WTC11 (cell line): ENCODE results near the gene ZMYND11. TPM values are rescaled to one million over a fixed set of nuclear protein-coding genes. Genes with fewer than 3 reads are reported as not detected.

ENCODE experiments used
- ATAC-seq: fragments of 200-7000 bp; cut with Tn5 transposase; 2 replicates; pipeline ENCODE4 v1.10.0; 2021; ENCODE audit warnings: mild to moderate bottlenecking, moderate library complexity
- CTCF ChIA-PET: fragments of 300-600 bp; sonication (Branson Sonifier 250); formaldehyde crosslinking; loops from one replicate; lab custom pipeline; 2021; ENCODE audit warnings: antibody characterized with exemption; lab: Charles Lee
- POLR2A ChIA-PET: fragments of 350-600 bp; sonication (Branson Sonifier 250); formaldehyde crosslinking; loops from one replicate; lab custom pipeline; 2021; ENCODE audit warnings: antibody characterized with exemption; lab: Charles Lee
- DNase-seq: peaks from one replicate; pipeline ENCODE4 v3.0.0; 2021; ENCODE audit warnings: low spot score
- H3K27ac Mint-ChIP-seq: 2 replicates; pipeline ENCODE4 v1.8.0; 2021; ENCODE audit warnings: mixed read lengths
- H3K27me3 Mint-ChIP-seq: 2 replicates; pipeline ENCODE4 v1.8.0; 2021; ENCODE audit warnings: low read depth, mild to moderate bottlenecking, moderate library complexity, mixed read lengths
- H3K36me3 Mint-ChIP-seq: 2 replicates; pipeline ENCODE4 v1.8.0; 2021; ENCODE audit warnings: mixed read lengths
- H3K4me1 Mint-ChIP-seq: 2 replicates; pipeline ENCODE4 v1.8.0; 2022; ENCODE audit warnings: mixed read lengths
- H3K4me3 Mint-ChIP-seq: 2 replicates; pipeline ENCODE4 v1.8.0; 2021; ENCODE audit warnings: mild to moderate bottlenecking, moderate library complexity, mixed read lengths
- H3K9me3 Mint-ChIP-seq: 2 replicates; pipeline ENCODE4 v1.8.0; 2021; ENCODE audit warnings: mixed read lengths
- E2F4 ChIP-seq: sonication (generic); formaldehyde crosslinking; IDR thresholded peaks from 2 replicates; pipeline ENCODE4 v1.8.1; 2022; ENCODE audit warnings: low read depth, mild to moderate bottlenecking, moderate library complexity, missing genetic modification reagents, borderline replicate concordance
- EMX1 ChIP-seq: fragments of 250-450 bp; sonication (Bioruptor Pico); IDR thresholded peaks from 2 replicates; pipeline ENCODE4 v1.8.0; 2021; ENCODE audit warnings: mild to moderate bottlenecking
- ESRRA ChIP-seq: sonication (generic); formaldehyde crosslinking; IDR thresholded peaks from 2 replicates; pipeline ENCODE4 v1.8.1; 2022; ENCODE audit warnings: mild to moderate bottlenecking, missing genetic modification reagents, borderline replicate concordance
- FOXJ3 ChIP-seq: sonication (generic); formaldehyde crosslinking; IDR thresholded peaks from 2 replicates; pipeline ENCODE4 v1.9.0; 2021; ENCODE audit warnings: missing genetic modification reagents, mild to moderate bottlenecking, borderline replicate concordance
- FOXK1 ChIP-seq: sonication (generic); formaldehyde crosslinking; IDR thresholded peaks from 2 replicates; pipeline ENCODE4 v1.8.0; 2022; ENCODE audit warnings: mild to moderate bottlenecking, moderate library complexity, missing genetic modification reagents
- GTF2I ChIP-seq: fragments of 250-450 bp; sonication (Bioruptor Pico); conservative IDR thresholded peaks from 2 replicates; pipeline ENCODE4 v1.4.0; 2021; ENCODE audit warnings: mild to moderate bottlenecking
- HMGA2 ChIP-seq: fragments of 250-450 bp; sonication (Bioruptor Pico); IDR thresholded peaks from 2 replicates; pipeline ENCODE4 v1.4.0; 2021; ENCODE audit warnings: mild to moderate bottlenecking, moderate library complexity
- PRRX2 ChIP-seq: fragments of 250-450 bp; sonication (Bioruptor Pico); IDR thresholded peaks from 2 replicates; pipeline ENCODE4 v1.8.0; 2021; ENCODE audit warnings: mild to moderate bottlenecking
- SMAD3 ChIP-seq: sonication (generic); formaldehyde crosslinking; IDR thresholded peaks from 2 replicates; pipeline ENCODE4 v1.8.0; 2022; ENCODE audit warnings: missing genetic modification reagents, mild to moderate bottlenecking, borderline replicate concordance
- ZBTB43 ChIP-seq: sonication (generic); formaldehyde crosslinking; IDR thresholded peaks from 2 replicates; pipeline ENCODE4 v1.8.1; 2023; ENCODE audit warnings: mild to moderate bottlenecking, missing genetic modification reagents
- ZNF317 ChIP-seq: sonication (generic); formaldehyde crosslinking; IDR thresholded peaks from 2 replicates; pipeline ENCODE4 v1.8.1; 2023; ENCODE audit warnings: low read depth, mild to moderate bottlenecking, moderate library complexity, missing genetic modification reagents, borderline replicate concordance
- ZNF396 ChIP-seq: fragments of 250-450 bp; sonication (Bioruptor Pico); IDR thresholded peaks from 2 replicates; pipeline ENCODE4 v1.8.0; 2021; ENCODE audit warnings: mild to moderate bottlenecking, moderate library complexity, borderline replicate concordance
- total RNA-seq: library from RNA; stranded (reverse); gene quantifications from 3 replicates; pipeline ENCODE4 v1.2.3, GENCODE V29; 2021
- TF ChIP-seq, protein P1 (sequence below): sonication (generic); formaldehyde crosslinking; IDR thresholded peaks from 2 replicates; pipeline ENCODE4 v1.8.0; 2023; ENCODE audit warnings: mild to moderate bottlenecking, missing genetic modification reagents
- TF ChIP-seq, protein P2 (sequence below): sonication (generic); formaldehyde crosslinking; IDR thresholded peaks from 2 replicates; pipeline ENCODE4 v1.8.1; 2023; ENCODE audit warnings: mild to moderate bottlenecking, moderate library complexity, missing genetic modification reagents
- TF ChIP-seq, protein P3 (sequence below): fragments of 250-450 bp; sonication (Bioruptor Pico); IDR thresholded peaks from 2 replicates; pipeline ENCODE4 v1.9.0; 2021; ENCODE audit warnings: mild to moderate bottlenecking
- TF ChIP-seq, protein P4 (sequence below): sonication (generic); formaldehyde crosslinking; IDR thresholded peaks from 2 replicates; pipeline ENCODE4 v1.8.1; 2022; ENCODE audit warnings: mild to moderate bottlenecking, missing genetic modification reagents, moderate library complexity, borderline replicate concordance
- TF ChIP-seq, protein P5 (sequence below): fragments of 250-450 bp; sonication (Bioruptor Pico); IDR thresholded peaks from 2 replicates; pipeline ENCODE4 v1.9.0; 2021; ENCODE audit warnings: moderate library complexity, mild to moderate bottlenecking, inconsistent platforms, borderline replicate concordance

ZMYND11 gene
- total RNA-seq, 1 experiment from 2014 or later: 22.3 TPM

- peaks cover 16% of the 10 kb centered on the region for H3K9me3 Mint-ChIP-seq
- POLR2A ChIA-PET: no interaction called here
- no peak for DNase-seq
These were observed 47.4 kb downstream of the ZMYND11 start for GRCh38 chr10:182441-183201.

More at GRCh38 chr10:182441-183201, 47.4 kb downstream of the ZMYND11 start:
- TF ChIP-seq, protein P1, sequence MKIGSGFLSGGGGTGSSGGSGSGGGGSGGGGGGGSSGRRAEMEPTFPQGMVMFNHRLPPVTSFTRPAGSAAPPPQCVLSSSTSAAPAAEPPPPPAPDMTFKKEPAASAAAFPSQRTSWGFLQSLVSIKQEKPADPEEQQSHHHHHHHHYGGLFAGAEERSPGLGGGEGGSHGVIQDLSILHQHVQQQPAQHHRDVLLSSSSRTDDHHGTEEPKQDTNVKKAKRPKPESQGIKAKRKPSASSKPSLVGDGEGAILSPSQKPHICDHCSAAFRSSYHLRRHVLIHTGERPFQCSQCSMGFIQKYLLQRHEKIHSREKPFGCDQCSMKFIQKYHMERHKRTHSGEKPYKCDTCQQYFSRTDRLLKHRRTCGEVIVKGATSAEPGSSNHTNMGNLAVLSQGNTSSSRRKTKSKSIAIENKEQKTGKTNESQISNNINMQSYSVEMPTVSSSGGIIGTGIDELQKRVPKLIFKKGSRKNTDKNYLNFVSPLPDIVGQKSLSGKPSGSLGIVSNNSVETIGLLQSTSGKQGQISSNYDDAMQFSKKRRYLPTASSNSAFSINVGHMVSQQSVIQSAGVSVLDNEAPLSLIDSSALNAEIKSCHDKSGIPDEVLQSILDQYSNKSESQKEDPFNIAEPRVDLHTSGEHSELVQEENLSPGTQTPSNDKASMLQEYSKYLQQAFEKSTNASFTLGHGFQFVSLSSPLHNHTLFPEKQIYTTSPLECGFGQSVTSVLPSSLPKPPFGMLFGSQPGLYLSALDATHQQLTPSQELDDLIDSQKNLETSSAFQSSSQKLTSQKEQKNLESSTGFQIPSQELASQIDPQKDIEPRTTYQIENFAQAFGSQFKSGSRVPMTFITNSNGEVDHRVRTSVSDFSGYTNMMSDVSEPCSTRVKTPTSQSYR (CRISPR knock-in tag): no peak
- TF ChIP-seq SMAD3 (CRISPR knock-in tag): no peak
- TF ChIP-seq ZNF396 (CRISPR knock-in tag): no peak
- no peak for TF ChIP-seq ZNF317 (CRISPR knock-in tag)
- TF ChIP-seq EMX1 (CRISPR knock-in tag): no peak
- TF ChIP-seq, protein P2, sequence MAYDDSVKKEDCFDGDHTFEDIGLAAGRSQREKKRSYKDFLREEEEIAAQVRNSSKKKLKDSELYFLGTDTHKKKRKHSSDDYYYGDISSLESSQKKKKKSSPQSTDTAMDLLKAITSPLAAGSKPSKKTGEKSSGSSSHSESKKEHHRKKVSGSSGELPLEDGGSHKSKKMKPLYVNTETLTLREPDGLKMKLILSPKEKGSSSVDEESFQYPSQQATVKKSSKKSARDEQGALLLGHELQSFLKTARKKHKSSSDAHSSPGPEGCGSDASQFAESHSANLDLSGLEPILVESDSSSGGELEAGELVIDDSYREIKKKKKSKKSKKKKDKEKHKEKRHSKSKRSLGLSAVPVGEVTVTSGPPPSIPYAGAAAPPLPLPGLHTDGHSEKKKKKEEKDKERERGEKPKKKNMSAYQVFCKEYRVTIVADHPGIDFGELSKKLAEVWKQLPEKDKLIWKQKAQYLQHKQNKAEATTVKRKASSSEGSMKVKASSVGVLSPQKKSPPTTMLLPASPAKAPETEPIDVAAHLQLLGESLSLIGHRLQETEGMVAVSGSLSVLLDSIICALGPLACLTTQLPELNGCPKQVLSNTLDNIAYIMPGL (CRISPR knock-in tag): no peak
- no peak for TF ChIP-seq FOXJ3 (CRISPR knock-in tag)
- TF ChIP-seq, protein P3, sequence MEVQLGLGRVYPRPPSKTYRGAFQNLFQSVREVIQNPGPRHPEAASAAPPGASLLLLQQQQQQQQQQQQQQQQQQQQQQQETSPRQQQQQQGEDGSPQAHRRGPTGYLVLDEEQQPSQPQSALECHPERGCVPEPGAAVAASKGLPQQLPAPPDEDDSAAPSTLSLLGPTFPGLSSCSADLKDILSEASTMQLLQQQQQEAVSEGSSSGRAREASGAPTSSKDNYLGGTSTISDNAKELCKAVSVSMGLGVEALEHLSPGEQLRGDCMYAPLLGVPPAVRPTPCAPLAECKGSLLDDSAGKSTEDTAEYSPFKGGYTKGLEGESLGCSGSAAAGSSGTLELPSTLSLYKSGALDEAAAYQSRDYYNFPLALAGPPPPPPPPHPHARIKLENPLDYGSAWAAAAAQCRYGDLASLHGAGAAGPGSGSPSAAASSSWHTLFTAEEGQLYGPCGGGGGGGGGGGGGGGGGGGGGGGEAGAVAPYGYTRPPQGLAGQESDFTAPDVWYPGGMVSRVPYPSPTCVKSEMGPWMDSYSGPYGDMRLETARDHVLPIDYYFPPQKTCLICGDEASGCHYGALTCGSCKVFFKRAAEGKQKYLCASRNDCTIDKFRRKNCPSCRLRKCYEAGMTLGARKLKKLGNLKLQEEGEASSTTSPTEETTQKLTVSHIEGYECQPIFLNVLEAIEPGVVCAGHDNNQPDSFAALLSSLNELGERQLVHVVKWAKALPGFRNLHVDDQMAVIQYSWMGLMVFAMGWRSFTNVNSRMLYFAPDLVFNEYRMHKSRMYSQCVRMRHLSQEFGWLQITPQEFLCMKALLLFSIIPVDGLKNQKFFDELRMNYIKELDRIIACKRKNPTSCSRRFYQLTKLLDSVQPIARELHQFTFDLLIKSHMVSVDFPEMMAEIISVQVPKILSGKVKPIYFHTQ: no peak
- TF ChIP-seq FOXK1 (CRISPR knock-in tag): no peak
- TF ChIP-seq ESRRA (CRISPR knock-in tag): no peak
- no peak for TF ChIP-seq PRRX2 (CRISPR knock-in tag)
- TF ChIP-seq, protein P4, sequence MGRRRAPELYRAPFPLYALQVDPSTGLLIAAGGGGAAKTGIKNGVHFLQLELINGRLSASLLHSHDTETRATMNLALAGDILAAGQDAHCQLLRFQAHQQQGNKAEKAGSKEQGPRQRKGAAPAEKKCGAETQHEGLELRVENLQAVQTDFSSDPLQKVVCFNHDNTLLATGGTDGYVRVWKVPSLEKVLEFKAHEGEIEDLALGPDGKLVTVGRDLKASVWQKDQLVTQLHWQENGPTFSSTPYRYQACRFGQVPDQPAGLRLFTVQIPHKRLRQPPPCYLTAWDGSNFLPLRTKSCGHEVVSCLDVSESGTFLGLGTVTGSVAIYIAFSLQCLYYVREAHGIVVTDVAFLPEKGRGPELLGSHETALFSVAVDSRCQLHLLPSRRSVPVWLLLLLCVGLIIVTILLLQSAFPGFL: no peak
- no peak for TF ChIP-seq GTF2I (CRISPR knock-in tag)
- TF ChIP-seq, protein P5, sequence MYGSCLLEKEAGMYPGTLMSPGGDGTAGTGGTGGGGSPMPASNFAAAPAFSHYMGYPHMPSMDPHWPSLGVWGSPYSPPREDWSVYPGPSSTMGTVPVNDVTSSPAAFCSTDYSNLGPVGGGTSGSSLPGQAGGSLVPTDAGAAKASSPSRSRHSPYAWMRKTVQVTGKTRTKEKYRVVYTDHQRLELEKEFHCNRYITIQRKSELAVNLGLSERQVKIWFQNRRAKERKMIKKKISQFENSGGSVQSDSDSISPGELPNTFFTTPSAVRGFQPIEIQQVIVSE (CRISPR knock-in tag): no peak
- TF ChIP-seq HMGA2 (CRISPR knock-in tag): no peak
- no peak for TF ChIP-seq E2F4
- TF ChIP-seq ZBTB43 (CRISPR knock-in tag): no peak
- Mint-ChIP-seq H3K27me3 (no peaks in the 10 kb centered on the region), H3K27ac (no peak overlapping the region), H3K4me1 (no peaks in the 10 kb centered on the region), H3K4me3 (no peak overlapping the region), H3K36me3 (peaks cover 34% of the 10 kb centered on the region)
- CTCF ChIA-PET: no interaction called here
- ATAC-seq: no peak
